GM23338 (cell line): ENCODE measurements around the gene SLC29A2. TPM values are rescaled to one million over a fixed set of nuclear protein-coding genes. Genes with fewer than 3 reads are reported as not detected.

Experiments used
- ATAC-seq: fragments of 200-7000 bp; cut with Tn5 transposase; 3 replicates; pipeline ENCODE4 v1.9.1; 2020
- DNase-seq: peaks from one replicate; pipeline ENCODE4 v3.0.0-alpha.2; 2015; ENCODE audit warnings: low spot score
- H2AFZ ChIP-seq: fragments of 200-600 bp; sonication (generic); 2 replicates; pipeline ENCODE4 v1.8.0; 2016; ENCODE audit warnings: antibody characterized with exemption, mild to moderate bottlenecking, moderate library complexity
- H3F3A ChIP-seq: fragments of 200-600 bp; sonication (generic); replicated peaks from 2 replicates; pipeline ENCODE4 v1.8.0; 2017; ENCODE audit warnings: antibody characterized with exemption, mixed run types, low read depth
- H3K27ac ChIP-seq: fragments of 200-600 bp; sonication (generic); 2 replicates; pipeline ENCODE4 v1.6.1; 2016; ENCODE audit warnings: low read depth
- H3K27me3 ChIP-seq: fragments of 200-600 bp; sonication (generic); 2 replicates; pipeline ENCODE4 v1.8.0; 2016; ENCODE audit warnings: mild to moderate bottlenecking, mixed run types, moderate library complexity; ENCODE audit not compliant: insufficient read depth
- H3K36me3 ChIP-seq: fragments of 200-600 bp; sonication (generic); 2 replicates; pipeline ENCODE4 v1.8.0; 2016; ENCODE audit warnings: mild to moderate bottlenecking; ENCODE audit not compliant: insufficient read depth
- H3K4me1 ChIP-seq: fragments of 200-600 bp; sonication (generic); 2 replicates; pipeline ENCODE4 v1.8.0; 2016; ENCODE audit warnings: mild to moderate bottlenecking, moderate library complexity; ENCODE audit not compliant: insufficient read depth
- H3K4me2 ChIP-seq: fragments of 200-600 bp; sonication (generic); 2 replicates; pipeline ENCODE4 v1.7.1; 2017; ENCODE audit warnings: mixed run types
- H3K4me3 ChIP-seq: fragments of 200-600 bp; sonication (generic); 2 replicates; pipeline ENCODE4 v1.6.1; 2016; ENCODE audit warnings: mixed run types
- H3K79me2 ChIP-seq: fragments of 200-600 bp; sonication (generic); replicated peaks from 2 replicates; pipeline ENCODE4 v1.8.0; 2017; ENCODE audit warnings: mild to moderate bottlenecking; ENCODE audit not compliant: insufficient read depth
- H3K9me2 ChIP-seq: fragments of 200-600 bp; sonication (generic); 2 replicates; pipeline ENCODE4 v1.8.0; 2017; ENCODE audit not compliant: insufficient read depth
- H4K20me1 ChIP-seq: fragments of 200-600 bp; sonication (generic); replicated peaks from 2 replicates; pipeline ENCODE4 v1.8.0; 2017; ENCODE audit warnings: mild to moderate bottlenecking; ENCODE audit not compliant: insufficient read depth
- H3K27ac Mint-ChIP-seq: 2 replicates; pipeline ENCODE4 v1.8.0; 2020; ENCODE audit warnings: inconsistent platforms, mild to moderate bottlenecking, moderate library complexity, mixed read lengths
- H3K27me3 Mint-ChIP-seq: 3 replicates; pipeline ENCODE4 v1.8.0; 2022; ENCODE audit warnings: low read depth, mild to moderate bottlenecking, moderate library complexity, mixed read lengths, inconsistent platforms; ENCODE audit not compliant: insufficient read depth, poor library complexity
- H3K36me3 Mint-ChIP-seq: 3 replicates; pipeline ENCODE4 v1.8.0; 2021; ENCODE audit warnings: low read depth, mild to moderate bottlenecking, inconsistent platforms, moderate library complexity, mixed read lengths
- H3K4me1 Mint-ChIP-seq: 3 replicates; pipeline ENCODE4 v1.8.0; 2020; ENCODE audit warnings: mild to moderate bottlenecking, inconsistent platforms, mixed read lengths
- H3K4me3 Mint-ChIP-seq: 3 replicates; pipeline ENCODE4 v1.8.0; 2021; ENCODE audit warnings: moderate library complexity, mild to moderate bottlenecking, inconsistent platforms, mixed read lengths
- H3K9me3 Mint-ChIP-seq: 3 replicates; pipeline ENCODE4 v1.8.0; 2020; ENCODE audit warnings: moderate library complexity, mild to moderate bottlenecking, inconsistent platforms, mixed read lengths
- CREB1 ChIP-seq: fragments of 250-450 bp; sonication (Bioruptor Pico); IDR thresholded peaks from 2 replicates; pipeline ENCODE4 v1.5.0; 2020; ENCODE audit warnings: low read depth, mild to moderate bottlenecking, moderate library complexity
- ETS1 ChIP-seq: IDR thresholded peaks from 2 replicates; pipeline ENCODE4 v1.6.1; 2016; ENCODE audit warnings: antibody characterized with exemption
- EZH2 ChIP-seq: fragments of 200-600 bp; sonication (generic); IDR thresholded peaks from one replicate; pipeline ENCODE4 v1.8.0; 2017; ENCODE audit warnings: antibody characterized with exemption, mild to moderate bottlenecking, low read depth; ENCODE audit not compliant: unreplicated experiment
- EZH2phosphoT487 ChIP-seq: fragments of 200-600 bp; sonication (generic); IDR thresholded peaks from one replicate; pipeline ENCODE4 v1.8.1; 2018; ENCODE audit warnings: antibody characterized with exemption; ENCODE audit not compliant: unreplicated experiment
- JUNB ChIP-seq: IDR thresholded peaks from one replicate; pipeline ENCODE4 v1.6.1; 2016; ENCODE audit warnings: antibody characterized with exemption; ENCODE audit not compliant: unreplicated experiment
- POLR2AphosphoS5 ChIP-seq: IDR thresholded peaks from 2 replicates; pipeline ENCODE4 v1.6.1; 2016; ENCODE audit warnings: antibody characterized with exemption, low read depth
- ZNF114 ChIP-seq: fragments of 250-450 bp; sonication (Bioruptor Pico); IDR thresholded peaks from 2 replicates; pipeline ENCODE4 v1.5.0; 2020; ENCODE audit warnings: mild to moderate bottlenecking, moderate library complexity
- ZNF331 ChIP-seq: fragments of 250-450 bp; sonication (Bioruptor Pico); IDR thresholded peaks from 2 replicates; pipeline ENCODE4 v1.5.0; 2020; ENCODE audit warnings: low read depth, mild to moderate bottlenecking, moderate library complexity
- ZNF462 ChIP-seq: fragments of 250-450 bp; sonication (Bioruptor Pico); IDR thresholded peaks from 2 replicates; pipeline ENCODE4 v1.5.0; 2020; ENCODE audit warnings: mild to moderate bottlenecking, moderate library complexity
- polyA plus RNA-seq: library from polyadenylated mRNA; unstranded; fragments of >200 nt; fragmentation: Nextera tagmentation; extraction: Ambion mirVana; gene quantifications from 2 replicates; pipeline ENCODE4 v1.2.1, GENCODE V29; 2016
- total RNA-seq: library from RNA; depleted of rRNA; stranded (reverse); fragments of >200 nt; shearing (Covaris generic); gene quantifications from 2 replicates; pipeline ENCODE4 v1.2.3, GENCODE V29; 2014

Gene SLC29A2
- total and polyA plus RNA-seq, 2 experiments from 2014 or later = 26.0 to 31.1 TPM

- no peak for TF ChIP-seq ZNF462 (CRISPR knock-in tag)
- TF ChIP-seq POLR2AphosphoS5 = no peak
- no peak for TF ChIP-seq CREB1 (CRISPR knock-in tag)
- TF ChIP-seq EZH2 = no peak
- TF ChIP-seq EZH2phosphoT487 = no peak
- TF ChIP-seq JUNB = no peak
Observed at GRCh38 chr11:66315498-66315885, 56.1 kb downstream of the SLC29A2 start (continued).

- H3K9me3 Mint-ChIP-seq = peaks cover 15% of the 10 kb centered on the region
- TF ChIP-seq CREB1 (CRISPR knock-in tag) = no peak
- no peak for TF ChIP-seq ZNF114 (CRISPR knock-in tag)
- TF ChIP-seq POLR2AphosphoS5 = no peak
- no peak for TF ChIP-seq ZNF331 (CRISPR knock-in tag)
- no peak for TF ChIP-seq ETS1
Observed at GRCh38 chr11:66314561-66315497, 56.7 kb downstream of the SLC29A2 start.

More at GRCh38 chr11:66314561-66315497, 56.7 kb downstream of the SLC29A2 start:
- Histone ChIP-seq H2AFZ (no peak overlapping the region), H3K79me2 (no peaks in the 10 kb centered on the region), H3K4me2 (peak overlapping the region; percentile 89; the same call in 1 of the 2 replicates), H3K9me2 (no peaks in the 10 kb centered on the region), H3K4me3 (no peak overlapping the region), H4K20me1 (no peaks in the 10 kb centered on the region), H3K27me3 (no peaks in the 10 kb centered on the region), H3F3A (peaks cover 16% of the 10 kb centered on the region; the same call in 1 of the 2 replicates), H3K36me3 (no peaks in the 10 kb centered on the region), H3K4me1 (peaks cover 32% of the 10 kb centered on the region), H3K27ac (no peak overlapping the region)
- Mint-ChIP-seq H3K27me3 (peaks cover 26% of the 10 kb centered on the region), H3K4me3 (no peak overlapping the region; the same call in 2 of the 3 replicates), H3K36me3 (peaks cover 16% of the 10 kb centered on the region), H3K4me1 (peaks cover 42% of the 10 kb centered on the region), H3K27ac (no peak overlapping the region)
- DNase-seq (no peak), ATAC-seq (no peak)
